Adipose tissue (tissue), 3 donors: ENCODE measurements around the gene POLRMT. TPM values are rescaled to one million over a fixed set of nuclear protein-coding genes. Genes with fewer than 3 reads are reported as not detected.

Experiments used
- H3K27ac ChIP-seq: one replicate; pipeline ENCODE4 v1.5.1; 2013; ENCODE audit warnings: low read depth, low read length
- WGBS, 3 donors: extraction: QIAGEN DNeasy Blood & Tissue Kit; methylation state at CpG; one replicate each; pipeline ENCODE4 v1.1.7; 2013; 5-methylcytosine and 5-hydroxymethylcytosine counted together
- polyA plus RNA-seq, 3 donors: library from polyadenylated mRNA; stranded (reverse); fragments of 200-250 nt; gene quantifications; one replicate each; pipeline ENCODE4 v1.2.3, GENCODE V29; 2013
- donor health status: healthy with polysubstance abuse.
- donor health status: Bipolar disorder and iron deficiency.
- donor health status: healthy.

Gene POLRMT
- polyA plus RNA-seq, 3 donors, result 31.0 to 58.5 (median 35.9) TPM

DNA sequence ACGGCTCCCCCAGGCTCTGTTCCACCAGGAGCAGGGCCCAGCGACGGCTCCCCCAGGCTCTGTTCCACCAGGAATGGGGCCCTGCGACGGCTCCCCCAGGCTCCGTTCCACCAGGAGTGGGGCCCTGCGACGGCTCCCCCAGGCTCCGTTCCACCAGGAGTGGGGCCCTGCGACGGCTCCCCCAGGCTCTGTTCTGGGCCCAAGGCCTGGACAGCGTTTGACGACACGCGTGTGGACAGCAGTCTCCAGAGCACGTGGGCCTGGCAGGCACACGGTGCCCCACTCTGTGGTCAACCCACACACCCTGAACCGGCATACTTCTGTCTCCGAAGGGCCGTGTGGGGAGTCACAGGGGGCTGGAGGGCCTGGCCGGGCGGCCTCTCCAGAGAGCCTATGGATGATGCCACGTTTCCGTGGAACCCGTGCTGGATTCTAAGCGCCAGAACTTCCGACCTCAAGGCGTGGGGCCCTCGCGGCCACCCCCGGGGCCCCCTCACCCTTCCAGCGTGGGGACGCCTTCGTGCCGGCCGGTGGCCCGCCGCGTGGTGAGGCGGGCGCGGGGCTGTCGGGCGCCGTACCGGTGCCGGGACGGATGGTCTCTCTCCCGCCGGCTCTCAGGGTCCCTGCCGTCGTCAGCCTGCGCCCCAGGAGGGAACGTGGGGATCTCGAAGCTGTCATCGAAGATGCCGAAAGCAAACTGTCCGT is 17.9 kb upstream of the POLRMT start:
- no peak overlapping the region for H3K27ac ChIP-seq
- 94% methylated on average over 58 of the region's 58 CpGs for WGBS, 3 donors

DNA sequence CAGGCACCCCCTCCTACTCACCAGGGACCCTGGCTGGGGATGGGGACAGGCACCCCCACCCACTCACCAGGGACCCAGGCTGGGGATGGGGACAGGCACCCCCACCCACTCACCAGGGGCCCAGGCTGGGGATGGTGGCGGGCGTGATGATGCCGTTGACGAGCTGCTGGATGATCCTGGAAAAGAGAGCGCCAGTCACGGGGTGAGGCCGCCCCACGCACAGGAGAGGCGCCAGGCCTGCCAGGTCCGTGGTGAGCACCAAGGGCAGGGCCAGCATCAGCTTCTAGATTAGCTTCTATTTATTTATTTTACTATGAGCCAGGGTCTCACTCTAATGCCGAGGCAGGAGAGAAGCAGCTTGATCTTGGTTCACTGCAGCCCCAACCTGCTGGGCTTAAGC is 16.8 kb upstream of the POLRMT start:
- 94 to 96% (median 95%) methylated on average over 11 of the region's 11 CpGs for WGBS, 3 donors
- no peak overlapping the region for H3K27ac ChIP-seq

DNA sequence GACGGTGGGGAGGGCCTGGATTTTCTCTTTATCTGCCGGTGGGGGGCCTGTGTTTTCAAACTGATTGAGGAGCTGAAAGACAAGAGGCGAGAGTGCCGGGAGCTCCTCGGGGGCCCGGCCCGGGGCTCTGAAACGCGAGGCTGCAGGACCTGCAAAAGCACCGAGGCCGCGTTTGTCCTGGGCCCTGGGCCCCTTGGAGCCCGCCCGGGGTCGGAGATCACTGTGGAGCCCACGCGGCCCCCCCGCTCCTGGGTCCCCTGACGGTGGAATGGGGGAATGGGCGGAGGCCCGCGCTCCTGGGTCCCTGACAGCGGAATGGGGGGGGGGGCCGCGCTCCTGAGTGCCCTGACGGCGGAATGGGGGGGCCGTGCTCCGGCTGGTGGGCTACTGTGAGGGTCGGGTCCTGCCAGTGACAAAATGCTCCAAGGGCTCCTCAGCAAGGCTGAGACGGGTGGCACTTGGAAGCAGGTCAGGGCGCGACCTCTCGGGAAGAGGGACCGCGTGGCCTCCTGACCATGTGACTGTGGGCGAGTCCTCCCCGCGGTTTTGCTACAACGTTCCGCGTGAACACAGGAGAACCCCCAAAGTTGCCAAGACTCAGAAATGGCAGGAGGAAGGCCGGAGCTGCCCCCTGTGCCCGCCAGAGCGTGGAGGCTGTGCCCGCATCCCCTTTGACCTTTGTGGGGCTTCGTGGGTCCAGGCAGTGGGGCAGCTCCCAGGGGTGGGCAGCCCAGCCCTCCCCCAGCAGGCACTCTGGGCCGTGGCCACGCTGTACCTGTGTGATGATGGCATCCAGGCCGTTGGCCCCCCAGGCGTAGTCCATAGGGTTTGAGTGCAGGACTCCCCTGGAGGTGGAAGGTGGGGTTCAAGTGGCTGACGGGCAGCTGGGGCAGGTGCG is 15.8 kb upstream of the POLRMT start:
- no peak overlapping the region for H3K27ac ChIP-seq
- WGBS, 3 donors, result 92 to 93% (median 93%) methylated on average over 43 to 53 of the region's 53 CpGs

DNA sequence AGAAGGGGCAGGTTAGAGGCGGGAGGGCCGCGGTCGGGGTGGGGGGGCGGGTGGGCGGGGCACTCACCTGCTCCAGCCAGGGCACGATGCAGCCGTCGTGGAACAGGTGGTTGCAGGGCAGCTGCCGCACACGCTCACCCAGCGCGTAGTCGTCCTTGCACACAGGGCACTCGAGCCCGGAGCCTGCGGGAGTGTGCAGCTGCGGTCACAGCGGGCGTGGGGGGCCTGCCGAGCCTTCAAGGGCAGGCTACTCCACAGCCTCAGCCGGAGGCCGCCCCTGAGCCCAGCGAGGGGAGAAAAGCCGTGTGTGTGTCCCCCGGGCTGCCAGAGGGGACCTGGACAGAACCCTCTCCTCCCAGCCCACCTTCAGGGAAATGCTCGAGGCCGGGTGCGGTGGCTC is 15.0 kb upstream of the POLRMT start:
- H3K27ac ChIP-seq, result no peak overlapping the region
- 93% methylated on average over 15 to 29 of the region's 29 CpGs for WGBS, 3 donors

DNA sequence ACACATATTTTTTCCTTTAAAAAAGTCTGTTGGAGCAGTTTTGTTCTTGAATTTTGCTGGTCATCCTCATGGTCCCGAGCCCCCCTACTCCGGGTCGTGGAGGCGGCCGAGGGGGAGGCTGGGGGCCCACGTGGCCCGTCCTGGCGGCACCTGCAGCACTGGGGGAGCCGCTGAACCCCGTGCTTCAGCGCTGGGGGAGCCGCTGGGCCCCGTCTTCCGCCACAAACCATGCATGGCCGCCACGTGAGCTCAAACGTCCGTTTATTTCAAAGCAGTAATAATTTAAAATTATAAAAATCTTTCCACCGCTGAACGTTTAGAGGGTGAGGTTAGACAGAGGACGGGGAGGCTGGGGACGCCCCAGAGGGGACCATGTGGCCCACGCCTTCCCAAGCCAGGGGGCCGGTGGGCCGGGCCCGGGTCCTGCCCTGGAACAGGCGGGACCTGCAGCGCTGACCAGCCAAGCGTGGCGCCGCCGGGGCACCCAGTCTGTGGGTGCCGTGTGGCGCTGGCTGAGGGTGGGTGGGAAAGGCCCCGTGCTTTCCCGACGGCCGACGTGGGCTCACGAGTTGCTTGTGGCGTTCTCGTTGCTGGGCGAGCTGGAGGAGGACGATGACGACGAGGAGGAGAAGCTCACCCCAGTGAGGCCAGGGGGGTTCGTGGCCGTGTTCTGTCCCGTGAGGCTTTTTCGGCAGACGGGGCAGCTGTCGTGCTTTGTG is 14.4 kb upstream of the POLRMT start:
- WGBS, 3 donors, result 92 to 94% (median 93%) methylated on average over 48 to 52 of the region's 52 CpGs
- no peak overlapping the region for H3K27ac ChIP-seq

DNA sequence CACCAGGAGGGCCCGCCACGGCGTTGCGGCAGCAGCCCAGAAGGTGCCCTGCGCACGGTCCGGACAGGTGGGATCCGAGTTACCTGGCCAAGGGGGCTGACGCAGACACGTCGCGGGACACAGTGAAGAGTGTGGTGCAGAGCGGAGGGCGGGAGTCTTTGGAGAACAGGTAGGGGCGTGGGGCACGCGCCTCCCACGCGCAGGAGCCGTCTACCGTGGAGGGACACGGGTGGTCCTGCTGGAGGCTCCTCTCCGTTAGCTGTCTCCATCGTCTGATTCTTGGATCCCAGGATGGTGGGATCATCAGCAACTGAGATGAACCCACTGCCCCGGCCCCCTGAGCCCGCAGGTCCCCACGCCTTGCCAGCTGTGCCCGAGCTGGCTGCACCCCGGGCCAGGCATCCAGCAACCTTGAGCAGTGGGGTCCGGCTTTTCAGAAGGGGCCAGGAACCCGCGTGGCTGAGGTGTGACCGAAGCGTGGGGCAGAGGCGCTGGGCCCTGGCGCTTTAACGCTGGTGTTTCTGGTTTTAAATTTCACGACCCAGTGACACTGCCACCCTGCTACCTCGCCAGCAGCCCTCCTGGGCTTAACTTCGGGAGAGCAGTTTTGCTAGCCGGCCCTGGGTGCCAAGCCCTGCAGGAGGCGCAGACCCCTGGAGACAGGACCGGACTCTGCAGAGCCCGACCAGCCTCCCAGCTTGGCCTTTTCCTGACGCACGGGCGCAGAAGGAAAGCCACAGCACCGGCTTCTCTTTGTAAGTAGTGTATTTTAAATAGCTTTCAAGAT is 13.6 kb upstream of the POLRMT start:
- H3K27ac ChIP-seq, result no peak overlapping the region
- WGBS, 3 donors, result 92 to 95% (median 95%) methylated on average over 44 to 48 of the region's 48 CpGs

DNA sequence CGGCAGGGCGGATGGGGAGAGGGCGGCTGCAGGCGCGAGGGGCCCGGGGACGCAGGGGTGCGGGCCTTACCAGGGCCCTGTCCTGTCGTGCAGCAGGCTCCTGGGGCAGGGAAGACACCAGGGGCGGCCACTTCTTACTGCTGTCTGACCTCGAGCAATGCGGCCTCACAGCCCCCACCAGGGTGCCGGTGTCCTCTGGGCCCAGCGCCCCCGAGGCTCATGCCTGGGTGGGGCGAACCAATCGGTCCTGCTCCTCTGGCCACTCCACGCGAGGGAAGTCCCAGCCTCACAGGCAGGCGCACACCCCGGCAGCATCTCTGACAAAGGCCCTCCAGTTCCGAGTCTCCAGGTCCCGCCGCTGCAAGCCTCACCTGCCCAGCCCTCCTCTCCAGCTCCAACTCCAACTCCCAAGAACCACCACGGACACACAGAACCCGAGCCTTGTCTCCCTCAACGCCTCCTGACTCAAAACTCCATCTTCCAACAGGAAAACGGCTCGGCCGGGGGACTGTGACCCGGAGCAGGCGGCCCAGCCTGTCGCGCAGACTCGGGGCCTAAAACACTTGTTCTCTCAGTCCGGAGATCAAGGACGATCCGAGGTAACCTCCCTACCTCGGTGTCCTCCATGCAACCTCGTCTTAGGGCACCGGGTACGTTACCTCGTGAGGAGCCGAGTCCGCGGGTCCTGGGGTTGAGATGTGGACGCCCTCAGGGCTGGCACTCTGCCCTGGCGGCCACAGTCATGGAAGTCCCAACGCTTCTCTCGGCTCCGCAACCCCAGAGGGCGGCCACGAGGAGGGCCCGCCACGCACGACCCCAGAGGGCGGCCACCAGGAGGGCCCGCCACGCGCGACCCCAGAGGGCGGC is 12.8 kb upstream of the POLRMT start:
- WGBS, 3 donors, result 88 to 95% (median 93%) methylated on average over 49 to 62 of the region's 62 CpGs
- H3K27ac ChIP-seq, result no peak overlapping the region

DNA sequence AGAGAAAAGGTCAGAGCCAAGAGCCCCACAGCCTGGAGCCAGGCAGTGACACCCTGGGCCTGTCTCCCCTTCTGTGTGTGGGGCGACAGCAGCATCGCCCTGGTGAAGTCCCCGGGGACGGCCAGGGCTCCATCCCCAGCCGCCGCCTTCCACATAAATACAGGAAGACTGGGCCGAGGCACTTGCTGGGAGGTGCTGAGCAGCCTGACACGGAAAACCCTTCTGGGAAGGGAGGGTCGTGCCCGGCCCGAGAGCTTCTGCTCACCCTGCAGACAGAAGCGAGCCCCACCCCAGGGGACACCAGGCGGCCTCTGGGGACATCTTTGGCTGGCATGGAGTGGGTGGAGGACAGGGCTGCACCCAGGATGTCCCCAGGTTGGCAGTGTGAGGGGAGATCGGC is 11.5 kb upstream of the POLRMT start:
- H3K27ac ChIP-seq, result no peak overlapping the region
- 82 to 86% (median 84%) methylated on average over 14 of the region's 14 CpGs for WGBS, 3 donors

DNA sequence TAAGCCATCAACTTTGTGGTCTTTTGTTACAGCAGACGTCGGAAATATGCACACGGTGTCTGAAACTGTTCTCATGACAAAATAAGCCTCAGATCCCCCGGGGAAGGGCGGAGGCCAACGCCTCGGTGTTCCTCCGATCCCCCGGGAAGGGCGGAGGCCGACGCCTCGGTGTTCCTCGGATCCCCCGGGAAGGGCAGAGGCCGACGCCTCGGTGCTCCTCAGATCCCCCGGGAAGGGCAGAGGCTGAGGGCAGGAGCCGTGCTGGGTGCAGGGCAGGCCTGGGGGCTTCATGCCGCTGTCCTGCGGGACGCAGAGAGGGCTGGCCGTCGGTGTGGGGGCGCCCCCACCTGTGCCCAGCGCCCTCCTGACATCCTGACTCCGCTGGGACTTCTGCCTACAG is 11.0 kb upstream of the POLRMT start:
- WGBS, 3 donors, result 74 to 91% (median 78%) methylated on average over 18 to 28 of the region's 28 CpGs
- H3K27ac ChIP-seq, result no peak overlapping the region

DNA sequence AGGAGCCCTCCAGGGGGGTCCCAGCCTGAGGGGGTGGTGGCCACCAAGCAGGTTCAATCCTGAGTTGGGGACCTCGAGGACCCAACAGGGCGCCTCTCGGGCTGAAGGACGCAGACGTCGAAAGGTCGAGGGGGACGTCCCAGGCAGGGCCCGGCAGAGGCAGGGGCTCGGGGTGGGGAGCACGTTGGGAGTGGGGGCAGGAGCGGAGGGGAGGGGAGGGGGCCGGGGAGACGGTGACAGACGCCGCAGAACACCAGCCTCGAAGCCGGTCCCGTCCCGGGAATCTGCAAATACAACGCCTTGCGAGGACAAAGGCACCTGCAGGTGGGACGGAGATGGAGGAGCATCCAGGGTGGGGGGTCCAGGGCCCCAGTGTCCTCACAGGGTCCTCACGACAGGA is 10.4 kb upstream of the POLRMT start:
- H3K27ac ChIP-seq, result no peak overlapping the region
- 86 to 95% (median 93%) methylated on average over 24 of the region's 24 CpGs for WGBS, 3 donors

DNA sequence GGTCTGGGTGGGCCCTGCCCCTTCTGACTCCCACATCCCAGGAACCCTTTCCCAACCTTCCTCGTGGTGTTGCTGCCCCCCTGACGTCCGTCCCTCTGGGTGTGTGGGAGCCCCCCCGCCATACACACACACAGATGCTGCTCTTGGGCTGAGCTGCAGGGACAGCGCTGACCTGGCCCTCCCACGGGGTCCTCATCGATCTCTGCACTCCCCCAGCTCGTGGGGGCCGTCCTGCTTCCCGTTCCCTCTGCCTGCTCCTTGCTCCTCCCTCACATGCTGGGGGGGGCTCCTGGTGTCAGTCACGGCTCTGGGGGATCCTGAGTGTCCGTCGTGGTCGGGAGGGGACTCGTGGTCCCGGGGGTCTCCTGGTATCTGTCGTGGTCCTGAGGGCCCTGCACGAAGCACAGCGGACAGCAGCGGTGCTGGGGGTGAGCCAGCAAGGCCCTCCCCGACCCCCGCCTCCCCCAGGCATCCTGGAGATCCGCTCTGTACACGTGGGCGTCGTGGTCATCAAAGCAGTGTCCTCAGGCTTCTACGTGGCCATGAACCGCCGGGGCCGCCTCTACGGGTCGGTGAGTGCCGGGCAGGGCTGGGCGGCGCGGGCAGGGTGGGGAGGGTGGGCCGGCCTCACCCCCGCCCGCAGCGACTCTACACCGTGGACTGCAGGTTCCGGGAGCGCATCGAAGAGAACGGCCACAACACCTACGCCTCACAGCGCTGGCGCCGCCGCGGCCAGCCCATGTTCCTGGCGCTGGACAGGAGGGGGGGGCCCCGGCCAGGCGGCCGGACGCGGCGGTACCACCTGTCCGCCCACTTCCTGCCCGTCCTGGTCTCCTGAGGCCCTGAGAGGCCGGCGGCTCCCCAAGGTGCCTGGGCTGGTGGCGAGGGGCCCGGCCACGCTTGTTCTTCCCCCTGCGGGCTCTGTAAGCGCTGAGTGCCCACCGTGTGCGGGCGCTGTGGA is 9.7 kb upstream of the POLRMT start:
- no peak overlapping the region for H3K27ac ChIP-seq
- 77 to 82% (median 79%) methylated on average over 52 to 70 of the region's 70 CpGs for WGBS, 3 donors

DNA sequence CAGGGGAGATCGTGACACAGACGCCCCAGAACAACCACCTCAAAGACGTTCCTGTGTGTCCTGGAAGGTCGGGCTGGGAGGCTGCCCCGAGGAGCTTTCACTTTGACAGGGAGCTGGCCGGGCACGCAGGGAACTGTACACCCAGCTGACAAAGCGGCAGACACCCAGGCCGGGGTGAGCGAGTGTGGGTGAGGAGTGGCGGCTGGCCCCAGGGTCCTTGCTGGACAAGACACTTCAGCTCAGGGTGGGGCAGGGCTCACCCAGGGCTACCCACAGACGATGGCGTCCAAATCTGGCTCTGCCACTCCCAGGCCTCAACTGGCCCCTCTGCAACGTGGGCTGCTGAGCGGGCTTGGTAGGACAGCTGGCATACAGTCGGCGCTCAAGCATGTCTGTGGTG is 8.4 kb upstream of the POLRMT start:
- H3K27ac ChIP-seq, result no peak overlapping the region
- WGBS, 3 donors, result 81 to 86% (median 82%) methylated on average over 16 to 17 of the region's 17 CpGs

DNA sequence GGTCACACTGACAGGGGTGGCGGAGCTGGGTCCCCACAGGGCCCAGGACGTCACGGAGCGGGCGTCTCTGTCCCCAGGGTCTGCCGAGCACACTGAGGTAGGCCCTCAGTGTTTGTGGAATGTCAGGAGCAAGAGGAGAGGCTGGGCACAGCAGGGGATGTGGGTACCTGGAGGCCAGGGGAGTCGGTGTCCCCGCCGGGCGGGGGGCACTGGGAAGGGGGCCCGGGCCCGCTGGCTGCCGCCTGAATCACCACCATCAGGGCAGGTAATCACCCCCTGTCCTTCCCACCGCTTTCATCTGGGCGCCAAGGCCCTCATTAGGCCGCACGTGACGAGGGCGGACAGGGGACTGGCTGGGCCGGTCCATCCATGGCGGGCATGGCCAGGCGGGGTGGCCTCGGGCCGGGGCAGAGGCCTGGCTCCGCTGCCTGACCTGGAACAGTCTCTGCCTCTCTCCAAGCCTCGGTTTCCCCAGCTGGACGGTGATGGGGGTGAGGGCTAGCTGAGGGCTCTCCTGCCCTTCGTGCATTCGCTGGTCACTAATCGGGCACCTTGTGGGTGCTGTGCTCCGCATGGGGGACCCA is 7.4 kb upstream of the POLRMT start:
- 88 to 93% (median 92%) methylated on average over 25 to 31 of the region's 31 CpGs for WGBS, 3 donors
- no peak overlapping the region for H3K27ac ChIP-seq

DNA sequence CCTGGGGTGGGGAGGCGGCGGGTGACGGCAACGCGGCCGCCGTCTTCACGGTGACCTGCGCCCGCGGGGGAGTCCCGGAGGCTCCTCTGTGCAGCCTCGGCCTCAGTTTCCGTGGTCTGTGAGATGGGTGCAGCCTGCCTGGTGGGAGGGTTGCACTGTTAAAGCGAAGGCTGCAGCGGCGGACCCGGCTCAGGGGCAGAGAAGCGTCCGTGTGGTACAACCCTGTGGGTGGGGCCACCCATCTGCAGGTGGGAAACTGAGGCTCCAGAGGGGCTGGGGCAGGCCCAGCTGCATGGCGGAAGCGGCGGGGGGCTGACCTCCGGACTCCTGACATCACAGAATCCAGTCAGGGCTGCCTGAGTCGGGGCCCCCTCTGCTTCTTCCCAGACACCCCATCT is 6.8 kb upstream of the POLRMT start:
- 40 to 53% (median 46%) methylated on average over 22 to 25 of the region's 25 CpGs for WGBS, 3 donors
- H3K27ac ChIP-seq, result no peak overlapping the region

DNA sequence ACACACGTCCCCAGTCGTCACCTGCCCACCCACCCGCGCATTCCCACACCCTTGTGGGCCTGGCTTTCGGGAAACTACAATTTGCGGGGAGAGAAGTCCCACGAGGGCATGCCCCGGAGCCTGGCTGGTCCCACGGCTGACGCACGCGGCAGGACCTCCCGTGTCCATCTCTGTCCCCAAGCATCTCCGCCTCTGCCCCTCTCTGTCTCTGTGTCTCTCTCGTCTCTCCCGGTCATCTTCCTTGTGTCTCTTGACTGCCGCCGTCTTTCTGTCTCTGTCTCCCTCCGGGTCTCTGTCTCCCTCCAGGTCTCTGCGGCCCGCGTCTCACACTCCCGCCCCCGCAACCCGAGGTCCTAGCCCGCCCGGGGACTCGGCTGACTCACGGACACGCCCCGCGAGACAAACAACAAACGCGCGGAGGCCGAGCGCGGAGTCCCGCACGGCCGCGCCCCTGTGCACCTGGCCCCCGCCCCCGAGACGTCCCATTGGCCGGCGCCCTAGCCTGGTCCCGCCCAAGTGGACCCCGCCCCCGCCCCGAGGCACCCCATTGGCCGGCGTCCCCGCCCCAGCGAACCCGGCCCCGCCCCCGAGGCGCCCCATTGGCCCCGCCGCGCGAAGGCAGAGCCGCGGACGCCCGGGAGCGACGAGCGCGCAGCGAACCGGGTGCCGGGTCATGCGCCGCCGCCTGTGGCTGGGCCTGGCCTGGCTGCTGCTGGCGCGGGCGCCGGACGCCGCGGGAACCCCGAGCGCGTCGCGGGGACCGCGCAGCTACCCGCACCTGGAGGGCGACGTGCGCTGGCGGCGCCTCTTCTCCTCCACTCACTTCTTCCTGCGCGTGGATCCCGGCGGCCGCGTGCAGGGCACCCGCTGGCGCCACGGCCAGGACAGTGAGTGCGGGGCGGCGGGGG is 6.2 kb upstream of the POLRMT start, which contains the start of gene FGF22:
Gene FGF22 (plus strand): TSS at position 627 of the 908 bp plus-strand sequence. CDS start 47 bp downstream, at position 674.
- no peak within 1 kb of the TSS for H3K27ac ChIP-seq
- 3 to 7% (median 6%) methylated on average over 91 to 109 of the region's 109 CpGs for WGBS, 3 donors
